Liver (tissue), 9 donors: ENCODE results near the gene DIPK1B. TPM values are rescaled to one million over a fixed set of nuclear protein-coding genes. Genes with fewer than 3 reads are reported as not detected.
A peak's percentile ranks its signal among the peaks of the same experiment; 100 is the strongest.

ENCODE experiments used
- DNase-seq: peaks from one replicate; pipeline ENCODE4 v3.0.0-alpha.2; 2017; ENCODE audit warnings: low spot score
- H3K27ac ChIP-seq, 2 donors: one replicate each; pipeline ENCODE4 v1.7.0; 2013; ENCODE audit warnings: inconsistent platforms in 2 of 2, low read length in 2 of 2, control low read depth in 1 of 2, low read depth in 1 of 2, mild to moderate bottlenecking in 1 of 2
- H3K27me3 ChIP-seq, 4 donors: one replicate each; pipeline versions ENCODE4 v1.6.1 to v1.7.0; 2013; ENCODE audit warnings: low read length in 3 of 4, inconsistent platforms in 1 of 4, mild to moderate bottlenecking in 1 of 4, moderate library complexity in 1 of 4; ENCODE audit not compliant: control insufficient read depth in 4 of 4, insufficient read depth in 4 of 4
- H3K36me3 ChIP-seq, 4 donors: one replicate each; pipeline versions ENCODE4 v1.6.1 to v1.7.0; 2013; ENCODE audit warnings: low read length in 3 of 4, mild to moderate bottlenecking in 3 of 4, low read depth in 1 of 4, moderate library complexity in 1 of 4; ENCODE audit not compliant: control insufficient read depth in 4 of 4, insufficient read depth in 3 of 4
- H3K4me1 ChIP-seq, 4 donors: one replicate each; pipeline versions ENCODE4 v1.6.1 to v1.7.0; 2013; ENCODE audit warnings: low read length in 3 of 4, mild to moderate bottlenecking in 3 of 4, moderate library complexity in 1 of 4; ENCODE audit not compliant: control insufficient read depth in 4 of 4, insufficient read depth in 4 of 4
- H3K4me3 ChIP-seq, 3 donors: one replicate each; pipeline versions ENCODE4 v1.6.1 to v1.7.0; 2013; ENCODE audit warnings: low read length in 3 of 3, control low read depth in 1 of 3, low read depth in 1 of 3, mild to moderate bottlenecking in 1 of 3
- H3K9ac ChIP-seq, 2 donors: one replicate each; pipeline ENCODE4 v1.7.0; 2013; ENCODE audit warnings: low read length in 2 of 2, mild to moderate bottlenecking in 2 of 2, moderate library complexity in 2 of 2, control low read depth in 1 of 2, low read depth in 1 of 2
- H3K9me3 ChIP-seq, 4 donors: one replicate each; pipeline versions ENCODE4 v1.6.1 to v1.7.0; 2013; ENCODE audit warnings: low read length in 3 of 4; ENCODE audit not compliant: control insufficient read depth in 4 of 4
- EGR1 ChIP-seq, 2 donors: IDR thresholded peaks; 2 replicates each; pipeline ENCODE4 v1.6.1; 2016 to 2018; ENCODE audit warnings: antibody characterized with exemption in 2 of 2, low read depth in 2 of 2
- FOXA1 ChIP-seq: IDR thresholded peaks from 2 replicates; pipeline ENCODE4 v1.6.1; 2016; ENCODE audit warnings: antibody characterized with exemption
- FOXA2 ChIP-seq: IDR thresholded peaks from 2 replicates; pipeline ENCODE4 v1.6.1; 2016; ENCODE audit warnings: antibody characterized with exemption
- GABPA ChIP-seq, 2 donors: IDR thresholded peaks in 1 of 2; conservative IDR thresholded peaks in 1 of 2; 2 replicates each; pipeline ENCODE4 v1.6.1; 2016; ENCODE audit warnings: antibody characterized with exemption in 2 of 2, mild to moderate bottlenecking in 1 of 2, moderate library complexity in 1 of 2
- HNF4A ChIP-seq, 2 donors: conservative IDR thresholded peaks; 2 replicates each; pipeline ENCODE4 v1.6.1; 2016; ENCODE audit warnings: antibody characterized with exemption in 2 of 2, mild to moderate bottlenecking in 2 of 2
- HNF4G ChIP-seq: IDR thresholded peaks from 2 replicates; pipeline ENCODE4 v1.6.1; 2016; ENCODE audit warnings: antibody characterized with exemption
- JUND ChIP-seq, 2 donors: IDR thresholded peaks; 2 replicates each; pipeline ENCODE4 v1.6.1; 2016; ENCODE audit warnings: antibody characterized with exemption in 2 of 2
- NR2F2 ChIP-seq: IDR thresholded peaks from 2 replicates; pipeline ENCODE4 v1.6.1; 2016; ENCODE audit warnings: antibody characterized with exemption
- RAD21 ChIP-seq, 2 donors: IDR thresholded peaks; 2 replicates each; pipeline ENCODE4 v1.6.1; 2016; ENCODE audit warnings: antibody characterized with exemption in 2 of 2, mild to moderate bottlenecking in 2 of 2
- REST ChIP-seq: IDR thresholded peaks from 2 replicates; pipeline ENCODE4 v1.6.1; 2016; ENCODE audit warnings: antibody characterized with exemption, mild to moderate bottlenecking
- RXRA ChIP-seq, 2 donors: IDR thresholded peaks; 2 replicates each; pipeline ENCODE4 v1.6.1; 2017 to 2018; ENCODE audit warnings: antibody characterized with exemption in 2 of 2, mild to moderate bottlenecking in 1 of 2
- SP1 ChIP-seq: IDR thresholded peaks from 2 replicates; pipeline ENCODE4 v1.6.1; 2018; ENCODE audit warnings: antibody characterized with exemption, mild to moderate bottlenecking
- TAF1 ChIP-seq: conservative IDR thresholded peaks from 2 replicates; pipeline ENCODE4 v1.6.1; 2016; ENCODE audit warnings: antibody characterized with exemption, mild to moderate bottlenecking
- YY1 ChIP-seq: IDR thresholded peaks from 2 replicates; pipeline ENCODE4 v1.6.1; 2016; ENCODE audit warnings: antibody characterized with exemption, mild to moderate bottlenecking
- WGBS: extraction: QIAGEN DNeasy Blood & Tissue Kit; methylation state at CpG from one replicate; pipeline ENCODE4 v1.1.7; 2013; 5-methylcytosine and 5-hydroxymethylcytosine counted together
- polyA plus RNA-seq, 2 donors: library from polyadenylated mRNA; stranded (reverse) in 1 of 2; unstranded in 1 of 2; fragments of 200-250 nt in 1 of 2; fragments of >200 nt in 1 of 2; fragmentation: Nextera tagmentation in 1 of 2; extraction: Ambion mirVana in 1 of 2; gene quantifications; one replicate each; pipeline versions ENCODE4 v1.2.1 to v1.2.3, GENCODE V29; 2013 to 2015
- total RNA-seq, 2 donors: library from RNA; depleted of rRNA; stranded (reverse); fragments of >200 nt; gene quantifications; one replicate each; pipeline ENCODE4 v1.2.3, GENCODE V29; 2014
- TF ChIP-seq, protein P1 (sequence below): IDR thresholded peaks from 2 replicates; pipeline ENCODE4 v1.6.1; 2016; ENCODE audit warnings: antibody characterized with exemption
- TF ChIP-seq, protein P2 (sequence below): fragments of 150-350 bp; IDR thresholded peaks from 2 replicates; pipeline ENCODE4 v1.5.1; 2017; ENCODE audit warnings: improper control_type of control experiment, low read depth, low read length; ENCODE audit not compliant: missing input control
- TF ChIP-seq, protein P3 (sequence below): IDR thresholded peaks from 2 replicates; pipeline ENCODE4 v1.6.1; 2016; ENCODE audit warnings: antibody characterized with exemption
- TF ChIP-seq, protein P4 (sequence below): IDR thresholded peaks from 2 replicates; pipeline ENCODE4 v1.6.1; 2016; ENCODE audit warnings: antibody characterized with exemption
- donor health status: healthy.
- donor health status: healthy.
- donor health status: healthy.
- donor health status: healthy.
- donor health status: healthy.

Gene DIPK1B
- total and polyA plus RNA-seq, 4 donors = 2.3 to 19.7 (median 5.2) TPM

GRCh38 chr9:136671254-136671614 lies 41.1 kb upstream of the DIPK1B start:
- WGBS = 30% methylated on average over 12 of the region's 12 CpGs
- Histone ChIP-seq H3K9me3 (no peaks in the 10 kb centered on the region), H3K27me3 (no peaks in the 10 kb centered on the region), H3K4me3 (no peak overlapping the region), H3K27ac (no peak overlapping the region), H3K9ac (no peak overlapping the region), H3K36me3 (peaks cover 0 to 14% (median under 1%) of the 10 kb centered on the region in 4 donors), H3K4me1 (peaks cover 28 to 54% (median 43%) of the 10 kb centered on the region in 4 donors)
- TF ChIP-seq GABPA (IDR thresholded peaks at IDR 0.05 in 1 of 2, conservative IDR thresholded peaks at IDR 0.05 in 1 of 2) (no peak), RXRA (IDR thresholded peaks at IDR 0.05) (no peak), HNF4A (conservative IDR thresholded peaks at IDR 0.05) (no peak), NR2F2 (no peak), REST (no peak), FOXA1 (no peak), SP1 (no peak), FOXA2 (no peak), EGR1 (IDR thresholded peaks at IDR 0.05; ENCODE audit: low read depth in 2 of 2) (no peak), JUND (IDR thresholded peaks at IDR 0.05) (no peak), TAF1 (no peak)
- TF ChIP-seq, protein P1, sequence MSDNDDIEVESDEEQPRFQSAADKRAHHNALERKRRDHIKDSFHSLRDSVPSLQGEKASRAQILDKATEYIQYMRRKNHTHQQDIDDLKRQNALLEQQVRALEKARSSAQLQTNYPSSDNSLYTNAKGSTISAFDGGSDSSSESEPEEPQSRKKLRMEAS = no peak
- no peak for DNase-seq

- H3K27ac ChIP-seq = peak overlapping the region in 1 of 2 donors; percentile 23
- peak; percentile 65 for DNase-seq
- H3K27me3 ChIP-seq = no peaks in the 10 kb centered on the region
- peaks cover 28 to 58% (median 45%) of the 10 kb centered on the region in 4 donors for H3K4me1 ChIP-seq
- TF ChIP-seq JUND (IDR thresholded peaks at IDR 0.05) = no peak
- no peak for TF ChIP-seq NR2F2
- TF ChIP-seq REST = no peak
- TF ChIP-seq, protein P2, sequence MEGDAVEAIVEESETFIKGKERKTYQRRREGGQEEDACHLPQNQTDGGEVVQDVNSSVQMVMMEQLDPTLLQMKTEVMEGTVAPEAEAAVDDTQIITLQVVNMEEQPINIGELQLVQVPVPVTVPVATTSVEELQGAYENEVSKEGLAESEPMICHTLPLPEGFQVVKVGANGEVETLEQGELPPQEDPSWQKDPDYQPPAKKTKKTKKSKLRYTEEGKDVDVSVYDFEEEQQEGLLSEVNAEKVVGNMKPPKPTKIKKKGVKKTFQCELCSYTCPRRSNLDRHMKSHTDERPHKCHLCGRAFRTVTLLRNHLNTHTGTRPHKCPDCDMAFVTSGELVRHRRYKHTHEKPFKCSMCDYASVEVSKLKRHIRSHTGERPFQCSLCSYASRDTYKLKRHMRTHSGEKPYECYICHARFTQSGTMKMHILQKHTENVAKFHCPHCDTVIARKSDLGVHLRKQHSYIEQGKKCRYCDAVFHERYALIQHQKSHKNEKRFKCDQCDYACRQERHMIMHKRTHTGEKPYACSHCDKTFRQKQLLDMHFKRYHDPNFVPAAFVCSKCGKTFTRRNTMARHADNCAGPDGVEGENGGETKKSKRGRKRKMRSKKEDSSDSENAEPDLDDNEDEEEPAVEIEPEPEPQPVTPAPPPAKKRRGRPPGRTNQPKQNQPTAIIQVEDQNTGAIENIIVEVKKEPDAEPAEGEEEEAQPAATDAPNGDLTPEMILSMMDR = peak; percentile 72
- no peak for TF ChIP-seq HNF4A (conservative IDR thresholded peaks at IDR 0.05)
- TF ChIP-seq FOXA2 = no peak
- no peak for TF ChIP-seq GABPA (IDR thresholded peaks at IDR 0.05 in 1 of 2, conservative IDR thresholded peaks at IDR 0.05 in 1 of 2)
- TF ChIP-seq, protein P3, sequence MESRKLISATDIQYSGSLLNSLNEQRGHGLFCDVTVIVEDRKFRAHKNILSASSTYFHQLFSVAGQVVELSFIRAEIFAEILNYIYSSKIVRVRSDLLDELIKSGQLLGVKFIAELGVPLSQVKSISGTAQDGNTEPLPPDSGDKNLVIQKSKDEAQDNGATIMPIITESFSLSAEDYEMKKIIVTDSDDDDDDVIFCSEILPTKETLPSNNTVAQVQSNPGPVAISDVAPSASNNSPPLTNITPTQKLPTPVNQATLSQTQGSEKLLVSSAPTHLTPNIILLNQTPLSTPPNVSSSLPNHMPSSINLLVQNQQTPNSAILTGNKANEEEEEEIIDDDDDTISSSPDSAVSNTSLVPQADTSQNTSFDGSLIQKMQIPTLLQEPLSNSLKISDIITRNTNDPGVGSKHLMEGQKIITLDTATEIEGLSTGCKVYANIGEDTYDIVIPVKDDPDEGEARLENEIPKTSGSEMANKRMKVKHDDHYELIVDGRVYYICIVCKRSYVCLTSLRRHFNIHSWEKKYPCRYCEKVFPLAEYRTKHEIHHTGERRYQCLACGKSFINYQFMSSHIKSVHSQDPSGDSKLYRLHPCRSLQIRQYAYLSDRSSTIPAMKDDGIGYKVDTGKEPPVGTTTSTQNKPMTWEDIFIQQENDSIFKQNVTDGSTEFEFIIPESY = no peak
- no peak for TF ChIP-seq SP1
- no peak for TF ChIP-seq HNF4G
- TF ChIP-seq RXRA (IDR thresholded peaks at IDR 0.05) = peak in 1 of 2 donors; percentile 3
- TF ChIP-seq TAF1 = no peak
- TF ChIP-seq, protein P4, sequence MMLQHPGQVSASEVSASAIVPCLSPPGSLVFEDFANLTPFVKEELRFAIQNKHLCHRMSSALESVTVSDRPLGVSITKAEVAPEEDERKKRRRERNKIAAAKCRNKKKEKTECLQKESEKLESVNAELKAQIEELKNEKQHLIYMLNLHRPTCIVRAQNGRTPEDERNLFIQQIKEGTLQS = no peak
- no peak for TF ChIP-seq YY1
- no peak for TF ChIP-seq EGR1 (IDR thresholded peaks at IDR 0.05; ENCODE audit: low read depth in 2 of 2)
- TF ChIP-seq RAD21 (IDR thresholded peaks at IDR 0.05) = peak; percentile 30 to 60
- TF ChIP-seq, protein P1 = no peak
- no peak for TF ChIP-seq FOXA1
- 43% methylated on average over 27 of the region's 27 CpGs for WGBS
- no peak overlapping the region for H3K9ac ChIP-seq
- no peak overlapping the region for H3K4me3 ChIP-seq
- H3K36me3 ChIP-seq = peaks cover 0 to 15% (median 3%) of the 10 kb centered on the region in 4 donors
- no peaks in the 10 kb centered on the region for H3K9me3 ChIP-seq
Measured at GRCh38 chr9:136671646-136672430, 40.5 kb upstream of the DIPK1B start.
